PC-3 (cell line): Measurements from ENCODE around the gene SFMBT2. TPM values are rescaled to one million over a fixed set of nuclear protein-coding genes. Genes with fewer than 3 reads are reported as not detected.

Experiments used
- ATAC-seq: fragments of 200-7000 bp; cut with Tn5 transposase; 2 replicates; pipeline ENCODE4 v1.9.1; 2020; ENCODE audit warnings: mild to moderate bottlenecking, moderate library complexity
- BruUV-seq: library from RNA; stranded (reverse); fragments of 400-500 nt; replicated peaks from 2 replicates; lab custom pipeline; 2021; lab: Mats Ljungman, UMichigan
- CTCF ChIA-PET: fragments of 300-600 bp; sonication (Branson Sonifier 250); formaldehyde crosslinking; loops from one replicate; lab custom pipeline; 2022; ENCODE audit warnings: antibody characterized with exemption; lab: Charles Lee
- POLR2A ChIA-PET: fragments of 300-600 bp; sonication (Branson Sonifier 250); formaldehyde crosslinking; loops from one replicate; lab custom pipeline; 2022; ENCODE audit warnings: antibody characterized with exemption; ENCODE audit not compliant: unreplicated experiment; lab: Charles Lee
- DNase-seq: peaks from one replicate; pipeline ENCODE4 v3.0.0-alpha.2; 2015
- H2AFZ ChIP-seq: fragments of 300-600 bp; sonication (generic); 2 replicates; pipeline ENCODE4 v1.6.0; 2016; ENCODE audit warnings: antibody characterized with exemption, low read length
- H3F3A ChIP-seq: fragments of 300-600 bp; sonication (generic); one replicate; pipeline ENCODE4 v1.6.0; 2017; ENCODE audit warnings: antibody characterized with exemption, low read length, control low read depth, mild to moderate bottlenecking; ENCODE audit not compliant: unreplicated experiment
- H3K27ac ChIP-seq: fragments of 300-600 bp; sonication (generic); 2 replicates; pipeline ENCODE4 v1.5.1; 2016; ENCODE audit warnings: mild to moderate bottlenecking, low read length
- H3K27me3 ChIP-seq: fragments of 300-600 bp; sonication (generic); 2 replicates; pipeline ENCODE4 v1.6.1; 2016; ENCODE audit warnings: low read length, mixed read lengths
- H3K36me3 ChIP-seq: fragments of 300-600 bp; sonication (generic); 2 replicates; pipeline ENCODE4 v1.6.1; 2016; ENCODE audit warnings: low read depth, mixed run types, low read length, mixed read lengths
- H3K4me1 ChIP-seq: fragments of 300-600 bp; sonication (generic); 2 replicates; pipeline ENCODE4 v1.5.1; 2016; ENCODE audit warnings: low read length; ENCODE audit not compliant: insufficient read depth
- H3K4me2 ChIP-seq: fragments of 300-600 bp; sonication (generic); 2 replicates; pipeline ENCODE4 v1.6.0; 2016; ENCODE audit warnings: low read length
- H3K4me3 ChIP-seq: fragments of 300-600 bp; sonication (generic); 2 replicates; pipeline ENCODE4 v1.5.1; 2016; ENCODE audit warnings: mild to moderate bottlenecking, low read length, mixed read lengths
- H3K79me2 ChIP-seq: fragments of 300-600 bp; sonication (generic); 2 replicates; pipeline ENCODE4 v1.6.1; 2017; ENCODE audit warnings: low read length, mixed read lengths
- H3K9ac ChIP-seq: fragments of 300-600 bp; sonication (generic); 2 replicates; pipeline ENCODE4 v1.6.0; 2016; ENCODE audit warnings: mild to moderate bottlenecking, low read length
- H3K9me2 ChIP-seq: fragments of 300-600 bp; sonication (generic); replicated peaks from 2 replicates; pipeline ENCODE4 v1.6.1; 2016; ENCODE audit warnings: mixed run types, low read length, mixed read lengths
- H3K9me3 ChIP-seq: fragments of 300-600 bp; sonication (generic); 2 replicates; pipeline ENCODE4 v1.6.1; 2016; ENCODE audit warnings: low read length, mixed read lengths
- H4K20me1 ChIP-seq: fragments of 300-600 bp; sonication (generic); 2 replicates; pipeline ENCODE4 v1.6.1; 2016; ENCODE audit warnings: low read length, mixed read lengths
- EZH2 ChIP-seq: fragments of 300-600 bp; sonication (generic); IDR thresholded peaks from one replicate; pipeline ENCODE4 v1.6.1; 2017; ENCODE audit warnings: antibody characterized with exemption, mild to moderate bottlenecking, low read length; ENCODE audit not compliant: unreplicated experiment
- EZH2phosphoT487 ChIP-seq: fragments of 300-600 bp; sonication (generic); IDR thresholded peaks from 2 replicates; pipeline ENCODE4 v1.6.1; 2018; ENCODE audit warnings: mild to moderate bottlenecking, antibody characterized with exemption, low read length, borderline replicate concordance
- intact Hi-C: fragments of 100-400 bp; cut with micrococcal nuclease; formaldehyde crosslinking; loops from 2 replicates; pipeline ENCODE4 v1.9.0; 2023
- total RNA-seq: library from RNA; depleted of rRNA; stranded (reverse); fragments of >200 nt; gene quantifications from 2 replicates; pipeline ENCODE4 v1.2.3, GENCODE V29; 2014
- TF ChIP-seq, protein P1 (sequence below): fragments of 300-600 bp; sonication (generic); conservative IDR thresholded peaks from 2 replicates; pipeline ENCODE4 v1.5.1; 2017; ENCODE audit warnings: antibody characterized with exemption, low read depth, mild to moderate bottlenecking, low read length

The SFMBT2 gene
- total RNA-seq, 1 experiment from 2014 or later, result 1.9 TPM

DNA sequence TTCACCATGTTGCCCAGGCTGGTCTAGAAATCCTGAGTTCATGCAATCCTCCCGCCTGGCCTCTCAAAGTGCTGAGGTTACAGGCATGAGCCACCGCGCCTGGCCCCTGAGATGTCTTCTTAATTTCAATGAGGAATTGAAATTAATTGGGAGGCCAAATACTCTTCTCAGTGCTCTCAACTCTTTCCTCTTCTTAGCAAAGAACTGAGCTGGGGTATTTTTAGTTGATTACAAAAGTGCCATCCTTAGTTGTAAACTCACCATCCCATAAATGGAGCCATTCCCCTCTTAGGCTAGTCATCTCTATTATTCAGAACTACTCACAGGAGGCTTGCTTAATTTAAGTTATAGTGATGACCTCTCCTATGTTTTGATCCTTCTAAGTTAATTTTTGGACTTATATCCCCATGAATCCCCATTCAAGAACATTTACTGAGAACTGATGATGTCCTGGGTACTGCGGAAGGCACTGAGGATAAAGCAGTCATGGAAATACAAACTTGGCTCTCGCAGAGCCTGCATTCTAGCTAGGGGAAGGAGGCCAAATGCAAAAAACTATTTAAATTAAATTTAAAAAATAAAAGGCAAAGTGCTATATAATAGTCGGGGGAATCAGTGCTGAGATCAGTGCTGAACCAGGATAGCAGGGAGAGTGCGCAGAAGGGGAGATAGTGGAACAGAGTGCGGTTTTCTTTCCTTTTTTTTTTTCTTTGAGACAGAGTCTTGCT, 145.3 kb downstream of the SFMBT2 start:
- H4K20me1 ChIP-seq, result no peaks in the 10 kb centered on the region
- H3K9me3 ChIP-seq, result no peaks in the 10 kb centered on the region
- POLR2A ChIA-PET, result no interaction called here
- peak overlapping the region; percentile 65; the same call in 1 of the 2 replicates for H3K4me2 ChIP-seq
- H3F3A ChIP-seq, result no peaks in the 10 kb centered on the region
- H3K27me3 ChIP-seq, result no peaks in the 10 kb centered on the region
- DNase-seq (no peak), ATAC-seq (no peak)
- H2AFZ ChIP-seq, result no peak overlapping the region
- no peaks in the 10 kb centered on the region for H3K36me3 ChIP-seq
- H3K79me2 ChIP-seq, result no peaks in the 10 kb centered on the region
- H3K4me1 ChIP-seq, result peaks cover 35% of the 10 kb centered on the region
- no TSS peak for BruUV-seq
- no peak for TF ChIP-seq EZH2phosphoT487
- TF ChIP-seq EZH2, result no peak
- intact Hi-C loops, result no loop called here
- peak overlapping the region; percentile 67 for H3K27ac ChIP-seq
- H3K4me3 ChIP-seq, result no peak overlapping the region
- no peaks in the 10 kb centered on the region for H3K9me2 ChIP-seq
- CTCF ChIA-PET, result no interaction called here
- no peak overlapping the region; the same call in 1 of the 2 replicates for H3K9ac ChIP-seq

DNA sequence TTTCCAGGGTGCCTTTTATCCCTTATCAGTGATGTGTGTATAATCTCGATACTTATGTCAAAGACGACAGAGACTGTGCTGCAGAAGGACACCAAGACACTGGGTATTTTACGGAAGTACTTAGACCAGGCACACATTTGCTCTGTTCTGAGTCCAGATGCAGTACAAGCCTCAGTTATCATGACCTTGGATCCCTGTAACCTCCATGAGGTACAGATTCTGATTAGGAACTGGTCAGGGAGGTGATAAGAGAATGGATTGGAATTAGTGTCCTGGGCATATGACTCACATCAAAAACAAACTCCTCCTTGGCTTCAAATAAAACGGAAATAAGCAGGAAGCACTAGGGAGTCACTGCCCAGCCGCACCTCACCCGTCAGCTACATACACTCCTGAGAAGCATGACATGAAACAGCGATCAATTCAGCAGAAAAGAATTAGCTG, 146.5 kb downstream of the SFMBT2 start:
- Histone ChIP-seq H3K4me1 (peaks cover 38% of the 10 kb centered on the region), H3K27me3 (no peaks in the 10 kb centered on the region), H3K4me3 (peak overlapping the region; percentile 32), H3K4me2 (peak overlapping the region; percentile 65), H3K36me3 (no peaks in the 10 kb centered on the region), H3K27ac (peak overlapping the region; percentile 67), H3K9me2 (no peaks in the 10 kb centered on the region), H3K9ac (no peak overlapping the region; the same call in 1 of the 2 replicates), H2AFZ (no peak overlapping the region), H3K9me3 (no peaks in the 10 kb centered on the region), H3K79me2 (no peaks in the 10 kb centered on the region), H3F3A (no peaks in the 10 kb centered on the region), H4K20me1 (no peaks in the 10 kb centered on the region)
- CTCF ChIA-PET, result no interaction called here
- POLR2A ChIA-PET, result no interaction called here
- ATAC-seq (peak; percentile 85), DNase-seq (peak; percentile 74)
- BruUV-seq, result no TSS peak
- TF ChIP-seq EZH2 (no peak), EZH2phosphoT487 (no peak)
- TF ChIP-seq, protein P1, sequence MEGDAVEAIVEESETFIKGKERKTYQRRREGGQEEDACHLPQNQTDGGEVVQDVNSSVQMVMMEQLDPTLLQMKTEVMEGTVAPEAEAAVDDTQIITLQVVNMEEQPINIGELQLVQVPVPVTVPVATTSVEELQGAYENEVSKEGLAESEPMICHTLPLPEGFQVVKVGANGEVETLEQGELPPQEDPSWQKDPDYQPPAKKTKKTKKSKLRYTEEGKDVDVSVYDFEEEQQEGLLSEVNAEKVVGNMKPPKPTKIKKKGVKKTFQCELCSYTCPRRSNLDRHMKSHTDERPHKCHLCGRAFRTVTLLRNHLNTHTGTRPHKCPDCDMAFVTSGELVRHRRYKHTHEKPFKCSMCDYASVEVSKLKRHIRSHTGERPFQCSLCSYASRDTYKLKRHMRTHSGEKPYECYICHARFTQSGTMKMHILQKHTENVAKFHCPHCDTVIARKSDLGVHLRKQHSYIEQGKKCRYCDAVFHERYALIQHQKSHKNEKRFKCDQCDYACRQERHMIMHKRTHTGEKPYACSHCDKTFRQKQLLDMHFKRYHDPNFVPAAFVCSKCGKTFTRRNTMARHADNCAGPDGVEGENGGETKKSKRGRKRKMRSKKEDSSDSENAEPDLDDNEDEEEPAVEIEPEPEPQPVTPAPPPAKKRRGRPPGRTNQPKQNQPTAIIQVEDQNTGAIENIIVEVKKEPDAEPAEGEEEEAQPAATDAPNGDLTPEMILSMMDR, result no peak
- intact Hi-C loops, result loop anchor here (1.0 to 5.0 kb wide), 3 partner anchors 48 to 142 kb away; no protein-coding TSS in a partner anchor

DNA sequence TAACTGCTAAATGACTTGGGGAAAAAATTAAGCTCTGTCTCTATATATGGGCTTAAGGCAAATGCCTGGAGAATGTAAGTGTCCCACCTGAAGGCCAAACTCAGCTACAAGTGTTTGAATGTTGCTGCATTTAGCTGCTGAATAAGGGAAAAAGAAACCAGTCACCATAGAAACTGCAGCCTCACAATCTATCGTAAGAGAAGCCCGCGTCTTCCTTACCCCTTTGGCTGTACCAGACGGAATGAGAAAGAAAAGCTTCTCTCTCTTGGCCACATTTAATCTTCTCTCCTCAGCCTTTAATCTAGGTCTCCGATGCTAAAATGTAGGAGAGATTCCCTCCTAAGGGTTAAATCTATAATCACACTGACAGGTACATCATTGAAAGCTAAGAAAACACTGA, 147.2 kb downstream of the SFMBT2 start:
- DNase-seq (no peak), ATAC-seq (no peak)
- Histone ChIP-seq H3K9me2 (no peaks in the 10 kb centered on the region), H3K9me3 (no peaks in the 10 kb centered on the region), H3K36me3 (no peaks in the 10 kb centered on the region), H3K27me3 (no peaks in the 10 kb centered on the region), H3F3A (no peaks in the 10 kb centered on the region), H2AFZ (no peak overlapping the region), H3K4me2 (no peak overlapping the region), H3K27ac (peak overlapping the region; percentile 67; the same call in 1 of the 2 replicates), H3K79me2 (no peaks in the 10 kb centered on the region), H3K4me3 (no peak overlapping the region), H3K4me1 (peaks cover 35% of the 10 kb centered on the region), H4K20me1 (no peaks in the 10 kb centered on the region), H3K9ac (no peak overlapping the region)
- no TSS peak for BruUV-seq
- TF ChIP-seq EZH2phosphoT487 (no peak), EZH2 (no peak)
- TF ChIP-seq, protein P1, result no peak
- CTCF ChIA-PET, result no interaction called here
- POLR2A ChIA-PET, result no interaction called here
- intact Hi-C loops, result loop anchor here (1.0 to 5.0 kb wide), 3 partner anchors 49 to 141 kb away; no protein-coding TSS in a partner anchor
